DMS 273 treated with DMSO at 0.1 percent for 48 hours (cell line): ENCODE measurements around the gene LHX4.
"Not testable (repeated sequence)": the region's sequence is repeated elsewhere in the genome, so short reads cannot be mapped to it uniquely, and the experiment has no call there.

Experiments used
- DNase-seq: peaks from one replicate; lab custom pipeline; 2025; lab: John Stamatoyannopoulos, UW

Gene LHX4

GRCh38 chr1:180197231-180197630 is 32.8 kb upstream of the LHX4 start:
- DNase-seq = no peak

- no peak for DNase-seq
These were observed 31.9 kb upstream of the LHX4 start for GRCh38 chr1:180198196-180198595.

GRCh38 chr1:180198611-180199010 is 31.5 kb upstream of the LHX4 start:
- no peak for DNase-seq

- no peak for DNase-seq
These were observed 31.0 kb upstream of the LHX4 start for GRCh38 chr1:180199018-180199417.

GRCh38 chr1:180201451-180202200 is 28.4 kb upstream of the LHX4 start:
- no peak for DNase-seq

GRCh38 chr1:180202588-180202987 is 27.5 kb upstream of the LHX4 start:
- DNase-seq = not testable (repeated sequence)

GRCh38 chr1:180204231-180204630 is 25.8 kb upstream of the LHX4 start:
- DNase-seq = no peak

GRCh38 chr1:180206581-180206980 is 23.5 kb upstream of the LHX4 start:
- no peak for DNase-seq

- no peak for DNase-seq
These were observed 21.8 kb upstream of the LHX4 start for GRCh38 chr1:180208264-180208663.

GRCh38 chr1:180210008-180210620 is 19.9 kb upstream of the LHX4 start:
- no peak for DNase-seq

- DNase-seq = no peak
These were observed 18.8 kb upstream of the LHX4 start for GRCh38 chr1:180211156-180211859.

GRCh38 chr1:180211860-180212229 is 18.2 kb upstream of the LHX4 start:
- DNase-seq = no peak

GRCh38 chr1:180213401-180214170 is 16.5 kb upstream of the LHX4 start:
- DNase-seq = no peak

- DNase-seq = no peak
These were observed 14.0 kb upstream of the LHX4 start for GRCh38 chr1:180215856-180216625.

- DNase-seq = no peak
These were observed 13.1 kb upstream of the LHX4 start for GRCh38 chr1:180217006-180217405.

- no peak for DNase-seq
These were observed 11.0 kb upstream of the LHX4 start for GRCh38 chr1:180218806-180219765.

GRCh38 chr1:180219776-180220175 is 10.3 kb upstream of the LHX4 start:
- DNase-seq = no peak

- no peak for DNase-seq
These were observed 8.6 kb upstream of the LHX4 start for GRCh38 chr1:180221462-180221861.

GRCh38 chr1:180224902-180225301 is 5.2 kb upstream of the LHX4 start:
- no peak for DNase-seq

- DNase-seq = no peak
These were observed 4.7 kb upstream of the LHX4 start for GRCh38 chr1:180225403-180225802.
